ENCODE results near the gene SLC10A7. TPM values are rescaled to one million over a fixed set of nuclear protein-coding genes. Genes with fewer than 3 reads are reported as not detected.

The SLC10A7 gene
- total RNA-seq, 1 donor from 2014 or later: 10.7 TPM

Small RNAs within 50 kb of the gene (microRNA-seq; reads per million reads assigned to microRNA genes)
- gene MIR7849: not detected

Other genes with a start within 250 kb of the SLC10A7 start
- 0.14 and 0.20 TPM in 2 replicates for gene POU4F2, start 117.0 kb upstream of the SLC10A7 start, total RNA-seq

Measured in neural crest cell (in vitro differentiated cells).